Measurements from ENCODE around the gene PSMD2. TPM values are rescaled to one million over a fixed set of nuclear protein-coding genes. Genes with fewer than 3 reads are reported as not detected.
A peak's percentile ranks its signal among the peaks of the same experiment; 100 is the strongest.
"Not testable (repeated sequence)": the region's sequence is repeated elsewhere in the genome, so short reads cannot be mapped to it uniquely, and the experiment has no call there.

Gene PSMD2
- total RNA-seq, 1 donor from 2014 or later, result 239 TPM

DNA sequence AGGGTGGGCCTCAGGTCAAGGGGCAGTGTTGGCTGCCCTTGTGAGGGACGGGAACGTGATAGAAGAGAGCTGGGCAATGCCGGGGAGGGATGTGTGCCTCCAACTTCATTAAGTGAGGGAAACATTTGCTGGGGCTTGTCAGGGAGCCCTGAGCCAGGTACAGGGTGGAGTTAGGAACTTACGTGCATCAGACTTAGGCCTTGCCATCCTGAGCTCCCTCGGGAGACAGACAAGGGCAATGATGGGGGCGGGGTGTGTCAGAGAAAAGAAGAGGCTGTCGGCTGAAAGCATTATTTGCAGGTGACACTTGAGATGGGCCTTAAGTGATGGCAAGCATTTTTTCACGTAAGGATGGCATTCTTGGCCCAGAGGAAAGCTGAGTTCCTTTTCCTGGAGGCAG lies 40.0 kb downstream of the PSMD2 start:
- Mint-ChIP-seq H3K4me3 (ENCODE audit: unreplicated experiment) (no peak overlapping the region), H3K9me3 (ENCODE audit: unreplicated experiment) (no peaks in the 10 kb centered on the region)

GRCh38 chr3:184339451-184340135 lies 40.6 kb downstream of the PSMD2 start:
- H3K27me3 Mint-ChIP-seq (ENCODE audit: unreplicated experiment); DNase-seq (ENCODE audit: extremely low spot score, unreplicated experiment); H3K4me3 Mint-ChIP-seq (ENCODE audit: unreplicated experiment); H3K36me3 Mint-ChIP-seq (ENCODE audit: unreplicated experiment); H3K9me3 Mint-ChIP-seq (ENCODE audit: unreplicated experiment); H3K27ac Mint-ChIP-seq (ENCODE audit: unreplicated experiment): not testable (repeated sequence)
- H3K4me1 Mint-ChIP-seq (ENCODE audit: unreplicated experiment), result peaks cover 46% of the 10 kb centered on the region

More for the DNA sequence above, 40.0 kb downstream of the PSMD2 start:
- DNase-seq (ENCODE audit: extremely low spot score, unreplicated experiment), result no peak
- H3K4me1 Mint-ChIP-seq (ENCODE audit: unreplicated experiment), result peaks cover 43% of the 10 kb centered on the region
- H3K27me3 Mint-ChIP-seq (ENCODE audit: unreplicated experiment), result no peaks in the 10 kb centered on the region
- H3K36me3 Mint-ChIP-seq (ENCODE audit: unreplicated experiment), result peaks cover 10% of the 10 kb centered on the region
- H3K27ac Mint-ChIP-seq (ENCODE audit: unreplicated experiment), result no peak overlapping the region
- TF ChIP-seq, protein P1, sequence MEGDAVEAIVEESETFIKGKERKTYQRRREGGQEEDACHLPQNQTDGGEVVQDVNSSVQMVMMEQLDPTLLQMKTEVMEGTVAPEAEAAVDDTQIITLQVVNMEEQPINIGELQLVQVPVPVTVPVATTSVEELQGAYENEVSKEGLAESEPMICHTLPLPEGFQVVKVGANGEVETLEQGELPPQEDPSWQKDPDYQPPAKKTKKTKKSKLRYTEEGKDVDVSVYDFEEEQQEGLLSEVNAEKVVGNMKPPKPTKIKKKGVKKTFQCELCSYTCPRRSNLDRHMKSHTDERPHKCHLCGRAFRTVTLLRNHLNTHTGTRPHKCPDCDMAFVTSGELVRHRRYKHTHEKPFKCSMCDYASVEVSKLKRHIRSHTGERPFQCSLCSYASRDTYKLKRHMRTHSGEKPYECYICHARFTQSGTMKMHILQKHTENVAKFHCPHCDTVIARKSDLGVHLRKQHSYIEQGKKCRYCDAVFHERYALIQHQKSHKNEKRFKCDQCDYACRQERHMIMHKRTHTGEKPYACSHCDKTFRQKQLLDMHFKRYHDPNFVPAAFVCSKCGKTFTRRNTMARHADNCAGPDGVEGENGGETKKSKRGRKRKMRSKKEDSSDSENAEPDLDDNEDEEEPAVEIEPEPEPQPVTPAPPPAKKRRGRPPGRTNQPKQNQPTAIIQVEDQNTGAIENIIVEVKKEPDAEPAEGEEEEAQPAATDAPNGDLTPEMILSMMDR (IDR thresholded peaks at IDR 0.05), result no peak

DNA sequence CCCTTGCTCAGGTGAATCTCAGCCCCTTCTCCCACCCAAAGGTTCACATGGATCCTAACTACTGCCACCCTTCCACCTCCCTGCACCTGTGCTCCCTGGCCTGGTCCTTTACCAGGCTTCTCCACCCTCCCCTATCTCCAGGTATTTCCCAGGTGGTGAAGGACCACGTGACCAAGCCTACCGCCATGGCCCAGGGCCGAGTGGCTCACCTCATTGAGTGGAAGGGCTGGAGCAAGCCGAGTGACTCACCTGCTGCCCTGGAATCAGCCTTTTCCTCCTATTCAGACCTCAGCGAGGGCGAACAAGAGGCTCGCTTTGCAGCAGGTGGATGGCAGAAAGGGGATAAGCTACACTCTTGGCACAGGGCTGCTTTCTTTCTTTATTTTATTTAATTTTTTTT lies 42.9 kb downstream of the PSMD2 start:
- Mint-ChIP-seq H3K27ac (ENCODE audit: unreplicated experiment) (no peak overlapping the region), H3K9me3 (ENCODE audit: unreplicated experiment) (no peaks in the 10 kb centered on the region), H3K36me3 (ENCODE audit: unreplicated experiment) (peaks cover 13% of the 10 kb centered on the region), H3K27me3 (ENCODE audit: unreplicated experiment) (no peaks in the 10 kb centered on the region), H3K4me1 (ENCODE audit: unreplicated experiment) (peaks cover 44% of the 10 kb centered on the region), H3K4me3 (ENCODE audit: unreplicated experiment) (no peak overlapping the region)
- TF ChIP-seq, protein P1 (IDR thresholded peaks at IDR 0.05), result no peak
- no peak for DNase-seq (ENCODE audit: extremely low spot score, unreplicated experiment)

- Mint-ChIP-seq H3K27me3 (ENCODE audit: unreplicated experiment) (no peaks in the 10 kb centered on the region), H3K4me3 (ENCODE audit: unreplicated experiment) (no peak overlapping the region), H3K9me3 (ENCODE audit: unreplicated experiment) (no peaks in the 10 kb centered on the region), H3K4me1 (ENCODE audit: unreplicated experiment) (peaks cover 38% of the 10 kb centered on the region), H3K36me3 (ENCODE audit: unreplicated experiment) (peaks cover 13% of the 10 kb centered on the region), H3K27ac (ENCODE audit: unreplicated experiment) (peak overlapping the region; percentile 40)
- TF ChIP-seq, protein P1 (IDR thresholded peaks at IDR 0.05), result no peak
- DNase-seq (ENCODE audit: extremely low spot score, unreplicated experiment), result no peak
These were observed 44.3 kb downstream of the PSMD2 start for GRCh38 chr3:184343200-184343876.

DNA sequence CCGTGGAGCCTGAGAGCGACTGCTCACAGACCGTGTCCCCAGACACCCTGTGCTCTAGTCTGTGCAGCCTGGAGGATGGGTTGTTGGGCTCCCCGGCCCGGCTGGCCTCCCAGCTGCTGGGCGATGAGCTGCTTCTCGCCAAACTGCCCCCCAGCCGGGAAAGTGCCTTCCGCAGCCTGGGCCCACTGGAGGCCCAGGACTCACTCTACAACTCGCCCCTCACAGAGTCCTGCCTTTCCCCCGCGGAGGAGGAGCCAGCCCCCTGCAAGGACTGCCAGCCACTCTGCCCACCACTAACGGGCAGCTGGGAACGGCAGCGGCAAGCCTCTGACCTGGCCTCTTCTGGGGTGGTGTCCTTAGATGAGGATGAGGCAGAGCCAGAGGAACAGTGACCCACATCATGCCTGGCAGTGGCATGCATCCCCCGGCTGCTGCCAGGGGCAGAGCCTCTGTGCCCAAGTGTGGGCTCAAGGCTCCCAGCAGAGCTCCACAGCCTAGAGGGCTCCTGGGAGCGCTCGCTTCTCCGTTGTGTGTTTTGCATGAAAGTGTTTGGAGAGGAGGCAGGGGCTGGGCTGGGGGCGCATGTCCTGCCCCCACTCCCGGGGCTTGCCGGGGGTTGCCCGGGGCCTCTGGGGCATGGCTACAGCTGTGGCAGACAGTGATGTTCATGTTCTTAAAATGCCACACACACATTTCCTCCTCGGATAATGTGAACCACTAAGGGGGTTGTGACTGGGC lies 45.7 kb downstream of the PSMD2 start:
- no peak overlapping the region for H3K27ac Mint-ChIP-seq (ENCODE audit: unreplicated experiment)
- no peaks in the 10 kb centered on the region for H3K27me3 Mint-ChIP-seq (ENCODE audit: unreplicated experiment)
- no peak overlapping the region for H3K4me3 Mint-ChIP-seq (ENCODE audit: unreplicated experiment)
- peaks cover 35% of the 10 kb centered on the region for H3K4me1 Mint-ChIP-seq (ENCODE audit: unreplicated experiment)
- DNase-seq (ENCODE audit: extremely low spot score, unreplicated experiment), result no peak
- no peaks in the 10 kb centered on the region for H3K9me3 Mint-ChIP-seq (ENCODE audit: unreplicated experiment)
- H3K36me3 Mint-ChIP-seq (ENCODE audit: unreplicated experiment), result peaks cover 13% of the 10 kb centered on the region
- TF ChIP-seq, protein P1 (IDR thresholded peaks at IDR 0.05), result no peak

Measured in osteocyte (in vitro differentiated cells).